ENCODE results near the gene ZNF556.

GRCh38 chr19:2819540-2820111, 47.5 kb upstream of the ZNF556 start, which contains the start of gene ZNF554:
- TF ChIP-seq CTCF (IDR thresholded peaks at IDR 0.05) (peak; percentile 79 to 98 (median 94)), POLR2A (IDR thresholded peaks at IDR 0.05) (peak in 1 of 2 donors; percentile 14)

All from adrenal gland (tissue), 5 donors.